ENCODE results near the gene PAQR3.

DNA sequence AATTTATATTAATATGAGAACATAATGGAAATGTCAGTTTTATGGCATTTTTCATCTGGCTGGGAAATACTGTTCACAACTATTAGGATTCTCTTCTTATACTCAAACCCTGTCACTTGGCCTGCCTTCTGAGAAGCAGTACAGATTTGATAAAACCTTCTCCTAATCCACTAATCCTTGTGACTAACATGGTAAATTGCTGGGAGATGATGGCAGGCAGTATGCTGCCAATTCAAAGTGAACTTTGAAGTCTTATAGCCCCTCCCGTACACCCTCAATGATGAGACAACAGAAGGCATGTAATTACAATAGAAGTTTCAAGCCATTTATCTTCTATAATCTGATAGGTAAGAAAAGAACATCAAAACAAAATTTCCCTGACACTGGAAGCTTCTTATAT lies 36.9 kb downstream of the PAQR3 start:
- TF ChIP-seq, protein P1, sequence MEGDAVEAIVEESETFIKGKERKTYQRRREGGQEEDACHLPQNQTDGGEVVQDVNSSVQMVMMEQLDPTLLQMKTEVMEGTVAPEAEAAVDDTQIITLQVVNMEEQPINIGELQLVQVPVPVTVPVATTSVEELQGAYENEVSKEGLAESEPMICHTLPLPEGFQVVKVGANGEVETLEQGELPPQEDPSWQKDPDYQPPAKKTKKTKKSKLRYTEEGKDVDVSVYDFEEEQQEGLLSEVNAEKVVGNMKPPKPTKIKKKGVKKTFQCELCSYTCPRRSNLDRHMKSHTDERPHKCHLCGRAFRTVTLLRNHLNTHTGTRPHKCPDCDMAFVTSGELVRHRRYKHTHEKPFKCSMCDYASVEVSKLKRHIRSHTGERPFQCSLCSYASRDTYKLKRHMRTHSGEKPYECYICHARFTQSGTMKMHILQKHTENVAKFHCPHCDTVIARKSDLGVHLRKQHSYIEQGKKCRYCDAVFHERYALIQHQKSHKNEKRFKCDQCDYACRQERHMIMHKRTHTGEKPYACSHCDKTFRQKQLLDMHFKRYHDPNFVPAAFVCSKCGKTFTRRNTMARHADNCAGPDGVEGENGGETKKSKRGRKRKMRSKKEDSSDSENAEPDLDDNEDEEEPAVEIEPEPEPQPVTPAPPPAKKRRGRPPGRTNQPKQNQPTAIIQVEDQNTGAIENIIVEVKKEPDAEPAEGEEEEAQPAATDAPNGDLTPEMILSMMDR (IDR thresholded peaks at IDR 0.05; ENCODE audit: borderline replicate concordance, extremely low read depth, low read length, poor library complexity, severe bottlenecking) = no peak
- no peak for TF ChIP-seq EZH2 (IDR thresholded peaks at IDR 0.05; ENCODE audit: borderline replicate concordance, low read depth, low read length, severe bottlenecking)
